ENCODE data around the gene MBNL3. TPM values are rescaled to one million over a fixed set of nuclear protein-coding genes. Genes with fewer than 3 reads are reported as not detected.

MBNL3 gene
- total and polyA plus RNA-seq, 7 donors = 1.7 to 5.8 (median 5.4) TPM

GRCh38 chrX:132472397-132472796, 16.4 kb downstream of the MBNL3 start:
- Histone ChIP-seq H3K36me3 (no peaks in the 10 kb centered on the region), H3K4me3 (no peak overlapping the region), H3K27ac (no peak overlapping the region), H3K9me3 (no peaks in the 10 kb centered on the region), H3K27me3 (no peaks in the 10 kb centered on the region), H3K4me1 (no peaks in the 10 kb centered on the region)
- intact Hi-C loops (cut with DNase I) = no loop called here
- WGBS, 2 donors = 70 to 82% methylated on average over 1 of the region's 1 CpG
- TF ChIP-seq CTCF (IDR thresholded peaks at IDR 0.05) = no peak
- no peak for TF ChIP-seq POLR2A (IDR thresholded peaks at IDR 0.05)
- TF ChIP-seq POLR2AphosphoS5 (IDR thresholded peaks at IDR 0.05) = no peak
- no peak for TF ChIP-seq EP300 (IDR thresholded peaks at IDR 0.05)
- no peak for DNase-seq

GRCh38 chrX:132470831-132471230, 18.0 kb downstream of the MBNL3 start:
- H3K4me3 ChIP-seq = no peak overlapping the region
- no peak for DNase-seq
- H3K4me1 ChIP-seq = no peaks in the 10 kb centered on the region
- 65 to 86% methylated on average over 2 of the region's 2 CpGs for WGBS, 2 donors
- intact Hi-C loops (cut with DNase I) = no loop called here
- H3K27me3 ChIP-seq = no peaks in the 10 kb centered on the region
- no peaks in the 10 kb centered on the region for H3K9me3 ChIP-seq
- no peak overlapping the region for H3K27ac ChIP-seq
- no peak for TF ChIP-seq CTCF (IDR thresholded peaks at IDR 0.05)
- TF ChIP-seq EP300 (IDR thresholded peaks at IDR 0.05) = no peak
- TF ChIP-seq POLR2AphosphoS5 (IDR thresholded peaks at IDR 0.05) = no peak
- TF ChIP-seq POLR2A (IDR thresholded peaks at IDR 0.05) = no peak
- H3K36me3 ChIP-seq = no peaks in the 10 kb centered on the region

- no peaks in the 10 kb centered on the region for H3K4me1 ChIP-seq
- no peaks in the 10 kb centered on the region for H3K9me3 ChIP-seq
- no peaks in the 10 kb centered on the region for H3K36me3 ChIP-seq
- no peak for DNase-seq
- H3K27ac ChIP-seq = no peak overlapping the region
- intact Hi-C loops (cut with DNase I) = no loop called here
- H3K4me3 ChIP-seq = no peak overlapping the region
- H3K27me3 ChIP-seq = no peaks in the 10 kb centered on the region
- TF ChIP-seq EP300 (IDR thresholded peaks at IDR 0.05) (no peak), POLR2AphosphoS5 (IDR thresholded peaks at IDR 0.05) (no peak), POLR2A (IDR thresholded peaks at IDR 0.05) (no peak), CTCF (IDR thresholded peaks at IDR 0.05) (no peak)
- WGBS, 2 donors = 89 to 97% methylated on average over 1 of the region's 1 CpG
These were observed 18.7 kb downstream of the MBNL3 start for GRCh38 chrX:132470179-132470578.

- 92 to 95% methylated on average over 3 of the region's 3 CpGs for WGBS, 2 donors
- Histone ChIP-seq H3K4me1 (no peaks in the 10 kb centered on the region), H3K27ac (no peak overlapping the region), H3K27me3 (no peaks in the 10 kb centered on the region), H3K9me3 (no peaks in the 10 kb centered on the region), H3K4me3 (no peak overlapping the region), H3K36me3 (no peaks in the 10 kb centered on the region)
- intact Hi-C loops (cut with DNase I) = no loop called here
- no peak for DNase-seq
- TF ChIP-seq POLR2AphosphoS5 (IDR thresholded peaks at IDR 0.05) = no peak
- no peak for TF ChIP-seq EP300 (IDR thresholded peaks at IDR 0.05)
- TF ChIP-seq CTCF (IDR thresholded peaks at IDR 0.05) = no peak
These were observed 20.4 kb downstream of the MBNL3 start for GRCh38 chrX:132468454-132468853.

GRCh38 chrX:132467989-132468388, 20.8 kb downstream of the MBNL3 start:
- WGBS, 2 donors = 87 to 90% methylated on average over 3 of the region's 3 CpGs
- no peaks in the 10 kb centered on the region for H3K27me3 ChIP-seq
- no peak for DNase-seq
- intact Hi-C loops (cut with DNase I) = no loop called here
- TF ChIP-seq POLR2AphosphoS5 (IDR thresholded peaks at IDR 0.05) = no peak
- TF ChIP-seq CTCF (IDR thresholded peaks at IDR 0.05) = no peak
- TF ChIP-seq EP300 (IDR thresholded peaks at IDR 0.05) = no peak
- no peak for TF ChIP-seq POLR2A (IDR thresholded peaks at IDR 0.05)
- no peak overlapping the region for H3K27ac ChIP-seq
- H3K9me3 ChIP-seq = no peaks in the 10 kb centered on the region
- H3K4me1 ChIP-seq = no peaks in the 10 kb centered on the region
- no peaks in the 10 kb centered on the region for H3K36me3 ChIP-seq
- no peak overlapping the region for H3K4me3 ChIP-seq

All from sigmoid colon (tissue), 7 donors.